WTC11 (cell line): ENCODE results near the gene RNF152. TPM values are rescaled to one million over a fixed set of nuclear protein-coding genes. Genes with fewer than 3 reads are reported as not detected.

ENCODE experiments used
- ATAC-seq: fragments of 200-7000 bp; cut with Tn5 transposase; 2 replicates; pipeline ENCODE4 v1.10.0; 2021; ENCODE audit warnings: mild to moderate bottlenecking, moderate library complexity
- CTCF ChIA-PET: fragments of 300-600 bp; sonication (Branson Sonifier 250); formaldehyde crosslinking; loops from one replicate; lab custom pipeline; 2021; ENCODE audit warnings: antibody characterized with exemption; lab: Charles Lee
- POLR2A ChIA-PET: fragments of 350-600 bp; sonication (Branson Sonifier 250); formaldehyde crosslinking; loops from one replicate; lab custom pipeline; 2021; ENCODE audit warnings: antibody characterized with exemption; lab: Charles Lee
- DNase-seq: peaks from one replicate; pipeline ENCODE4 v3.0.0; 2021; ENCODE audit warnings: low spot score
- H3K27ac Mint-ChIP-seq: 2 replicates; pipeline ENCODE4 v1.8.0; 2021; ENCODE audit warnings: mixed read lengths
- H3K27me3 Mint-ChIP-seq: 2 replicates; pipeline ENCODE4 v1.8.0; 2021; ENCODE audit warnings: low read depth, mild to moderate bottlenecking, moderate library complexity, mixed read lengths
- H3K36me3 Mint-ChIP-seq: 2 replicates; pipeline ENCODE4 v1.8.0; 2021; ENCODE audit warnings: mixed read lengths
- H3K4me1 Mint-ChIP-seq: 2 replicates; pipeline ENCODE4 v1.8.0; 2022; ENCODE audit warnings: mixed read lengths
- H3K4me3 Mint-ChIP-seq: 2 replicates; pipeline ENCODE4 v1.8.0; 2021; ENCODE audit warnings: mild to moderate bottlenecking, moderate library complexity, mixed read lengths
- H3K9me3 Mint-ChIP-seq: 2 replicates; pipeline ENCODE4 v1.8.0; 2021; ENCODE audit warnings: mixed read lengths
- AR ChIP-seq: fragments of 250-450 bp; sonication (Bioruptor Pico); IDR thresholded peaks from 2 replicates; pipeline ENCODE4 v1.9.0; 2021; ENCODE audit warnings: mild to moderate bottlenecking
- ARID4B ChIP-seq: sonication (generic); formaldehyde crosslinking; IDR thresholded peaks from 2 replicates; pipeline ENCODE4 v1.8.0; 2023; ENCODE audit warnings: missing genetic modification reagents, mild to moderate bottlenecking, borderline replicate concordance
- CREB1 ChIP-seq: sonication (generic); formaldehyde crosslinking; IDR thresholded peaks from 2 replicates; pipeline ENCODE4 v1.8.0; 2023; ENCODE audit warnings: mild to moderate bottlenecking, missing genetic modification reagents
- HMGXB4 ChIP-seq: sonication (generic); formaldehyde crosslinking; IDR thresholded peaks from 2 replicates; pipeline ENCODE4 v1.8.1; 2023; ENCODE audit warnings: mild to moderate bottlenecking, moderate library complexity, missing genetic modification reagents
- IRF1 ChIP-seq: sonication (generic); formaldehyde crosslinking; IDR thresholded peaks from 2 replicates; pipeline ENCODE4 v1.8.0; 2023; ENCODE audit warnings: missing genetic modification reagents
- IRF2 ChIP-seq: sonication (generic); formaldehyde crosslinking; IDR thresholded peaks from 2 replicates; pipeline ENCODE4 v1.8.0; 2022; ENCODE audit warnings: low read depth, missing genetic modification reagents, borderline replicate concordance
- MXD4 ChIP-seq: fragments of 250-450 bp; sonication (Bioruptor Pico); IDR thresholded peaks from 2 replicates; pipeline ENCODE4 v1.8.0; 2021; ENCODE audit warnings: mild to moderate bottlenecking, moderate library complexity, borderline replicate concordance
- NFATC4 ChIP-seq: fragments of 250-450 bp; sonication (Bioruptor Pico); IDR thresholded peaks from 2 replicates; pipeline ENCODE4 v1.9.0; 2021; ENCODE audit warnings: mild to moderate bottlenecking
- NFE2L1 ChIP-seq: sonication (generic); formaldehyde crosslinking; IDR thresholded peaks from 2 replicates; pipeline ENCODE4 v1.8.1; 2023; ENCODE audit warnings: missing genetic modification reagents
- OVOL2 ChIP-seq: fragments of 250-450 bp; sonication (Bioruptor Pico); IDR thresholded peaks from 2 replicates; pipeline ENCODE4 v1.9.0; 2021; ENCODE audit warnings: mild to moderate bottlenecking, borderline replicate concordance
- PREB ChIP-seq: sonication (generic); formaldehyde crosslinking; IDR thresholded peaks from 2 replicates; pipeline ENCODE4 v1.8.1; 2022; ENCODE audit warnings: mild to moderate bottlenecking, missing genetic modification reagents, moderate library complexity, borderline replicate concordance
- TEAD1 ChIP-seq: sonication (generic); formaldehyde crosslinking; IDR thresholded peaks from 2 replicates; pipeline ENCODE4 v1.8.0; 2022; ENCODE audit warnings: mild to moderate bottlenecking, missing genetic modification reagents
- ZBTB43 ChIP-seq: sonication (generic); formaldehyde crosslinking; IDR thresholded peaks from 2 replicates; pipeline ENCODE4 v1.8.1; 2023; ENCODE audit warnings: mild to moderate bottlenecking, missing genetic modification reagents
- ZNF423 ChIP-seq: fragments of 250-450 bp; sonication (Bioruptor Pico); IDR thresholded peaks from 2 replicates; pipeline ENCODE4 v2.1.2; 2022; ENCODE audit warnings: mild to moderate bottlenecking, moderate library complexity
- ZNF425 ChIP-seq: fragments of 250-450 bp; sonication (Bioruptor Pico); conservative IDR thresholded peaks from 2 replicates; pipeline ENCODE4 v1.9.0; 2021; ENCODE audit warnings: mild to moderate bottlenecking
- total RNA-seq: library from RNA; stranded (reverse); gene quantifications from 3 replicates; pipeline ENCODE4 v1.2.3, GENCODE V29; 2021

The RNF152 gene
- total RNA-seq, 1 experiment from 2014 or later: 3.7 TPM

- TF ChIP-seq NFE2L1 (no peak), ZNF423 (CRISPR knock-in tag) (no peak), CREB1 (no peak), ZBTB43 (CRISPR knock-in tag) (no peak)
These were observed 54.3 kb downstream of the RNF152 start (continued) for GRCh38 chr18:61838521-61838920.

GRCh38 chr18:61833978-61834377 is 58.8 kb downstream of the RNF152 start:
- no peak for ATAC-seq
- ChIA-PET CTCF (no interaction called here), POLR2A (no interaction called here)
- H3K27ac Mint-ChIP-seq: no peak overlapping the region
- H3K4me3 Mint-ChIP-seq: no peak overlapping the region
- TF ChIP-seq PREB: no peak
- TF ChIP-seq AR (CRISPR knock-in tag): no peak
- TF ChIP-seq IRF1: no peak
- H3K9me3 Mint-ChIP-seq: peaks cover 20% of the 10 kb centered on the region
- DNase-seq: no peak
- no peaks in the 10 kb centered on the region for H3K36me3 Mint-ChIP-seq
- H3K27me3 Mint-ChIP-seq: no peaks in the 10 kb centered on the region; the same call in 1 of the 2 replicates
- no peaks in the 10 kb centered on the region for H3K4me1 Mint-ChIP-seq

GRCh38 chr18:61833387-61833786 is 59.4 kb downstream of the RNF152 start:
- POLR2A ChIA-PET: no interaction called here
- H3K4me3 Mint-ChIP-seq: no peak overlapping the region
- no peaks in the 10 kb centered on the region; the same call in 1 of the 2 replicates for H3K27me3 Mint-ChIP-seq
- no peak overlapping the region for H3K27ac Mint-ChIP-seq
- H3K9me3 Mint-ChIP-seq: peaks cover 16% of the 10 kb centered on the region
- CTCF ChIA-PET: no interaction called here
- no peaks in the 10 kb centered on the region for H3K36me3 Mint-ChIP-seq
- ATAC-seq (no peak), DNase-seq (no peak)
- no peaks in the 10 kb centered on the region for H3K4me1 Mint-ChIP-seq
- TF ChIP-seq TEAD1 (CRISPR knock-in tag) (no peak), NFATC4 (CRISPR knock-in tag) (no peak), AR (CRISPR knock-in tag) (no peak), OVOL2 (CRISPR knock-in tag) (no peak), HMGXB4 (CRISPR knock-in tag) (no peak), MXD4 (CRISPR knock-in tag) (no peak), IRF2 (CRISPR knock-in tag) (no peak), CREB1 (no peak), ARID4B (CRISPR knock-in tag) (no peak), ZNF425 (CRISPR knock-in tag) (no peak)
